HL-60 (cell line): Measurements from ENCODE around the gene PPP1R9B.

Experiments used
- DNase-seq, 2 experiments: peaks; one replicate each; pipeline ENCODE4 v3.0.0-alpha.2; 2010 to 2020; ENCODE audit warnings: low read depth in 1 of 2, low spot score in 1 of 2
- H3K27ac ChIP-seq: fragments of 250-450 bp; sonication (Bioruptor Pico); replicated peaks from 2 replicates; pipeline ENCODE4 v1.5.1; 2020; ENCODE audit warnings: mild to moderate bottlenecking, moderate library complexity
- H3K27me3 ChIP-seq: fragments of 250-450 bp; sonication (Bioruptor Pico); 2 replicates; pipeline ENCODE4 v1.5.1; 2021; ENCODE audit warnings: mild to moderate bottlenecking, moderate library complexity; ENCODE audit not compliant: insufficient read depth, poor library complexity, severe bottlenecking
- H3K4me3 ChIP-seq: replicated peaks from 2 replicates; pipeline ENCODE4 v1.5.1; 2011; ENCODE audit warnings: mild to moderate bottlenecking, control low read depth, low read length; ENCODE audit not compliant: insufficient read depth
- CTCF ChIP-seq: IDR thresholded peaks from one replicate; pipeline ENCODE4 v1.5.1; 2011; ENCODE audit warnings: low read length, control low read depth, inconsistent platforms; ENCODE audit not compliant: insufficient read depth
- GABPA ChIP-seq: IDR thresholded peaks from 2 replicates; pipeline ENCODE4 v1.6.1; 2012; ENCODE audit warnings: low read depth
- POLR2AphosphoS5 ChIP-seq: IDR thresholded peaks from 2 replicates; pipeline ENCODE4 v1.6.1; 2012; ENCODE audit warnings: low read depth
- SPI1 ChIP-seq: IDR thresholded peaks from 2 replicates; pipeline ENCODE4 v1.6.1; 2012; ENCODE audit warnings: low read depth, mild to moderate bottlenecking, borderline replicate concordance
- TF ChIP-seq, protein P1 (sequence below): IDR thresholded peaks from 2 replicates; pipeline ENCODE4 v1.6.1; 2012; ENCODE audit warnings: low read depth; ENCODE audit not compliant: insufficient replicate concordance

The PPP1R9B gene

GRCh38 chr17:50133028-50133768 lies 17.3 kb downstream of the PPP1R9B start:
- H3K27me3 ChIP-seq: peaks cover 23% of the 10 kb centered on the region
- TF ChIP-seq POLR2AphosphoS5 (no peak; the same call in 1 of the 2 replicates), CTCF (no peak), SPI1 (no peak), GABPA (no peak)
- TF ChIP-seq, protein P1, sequence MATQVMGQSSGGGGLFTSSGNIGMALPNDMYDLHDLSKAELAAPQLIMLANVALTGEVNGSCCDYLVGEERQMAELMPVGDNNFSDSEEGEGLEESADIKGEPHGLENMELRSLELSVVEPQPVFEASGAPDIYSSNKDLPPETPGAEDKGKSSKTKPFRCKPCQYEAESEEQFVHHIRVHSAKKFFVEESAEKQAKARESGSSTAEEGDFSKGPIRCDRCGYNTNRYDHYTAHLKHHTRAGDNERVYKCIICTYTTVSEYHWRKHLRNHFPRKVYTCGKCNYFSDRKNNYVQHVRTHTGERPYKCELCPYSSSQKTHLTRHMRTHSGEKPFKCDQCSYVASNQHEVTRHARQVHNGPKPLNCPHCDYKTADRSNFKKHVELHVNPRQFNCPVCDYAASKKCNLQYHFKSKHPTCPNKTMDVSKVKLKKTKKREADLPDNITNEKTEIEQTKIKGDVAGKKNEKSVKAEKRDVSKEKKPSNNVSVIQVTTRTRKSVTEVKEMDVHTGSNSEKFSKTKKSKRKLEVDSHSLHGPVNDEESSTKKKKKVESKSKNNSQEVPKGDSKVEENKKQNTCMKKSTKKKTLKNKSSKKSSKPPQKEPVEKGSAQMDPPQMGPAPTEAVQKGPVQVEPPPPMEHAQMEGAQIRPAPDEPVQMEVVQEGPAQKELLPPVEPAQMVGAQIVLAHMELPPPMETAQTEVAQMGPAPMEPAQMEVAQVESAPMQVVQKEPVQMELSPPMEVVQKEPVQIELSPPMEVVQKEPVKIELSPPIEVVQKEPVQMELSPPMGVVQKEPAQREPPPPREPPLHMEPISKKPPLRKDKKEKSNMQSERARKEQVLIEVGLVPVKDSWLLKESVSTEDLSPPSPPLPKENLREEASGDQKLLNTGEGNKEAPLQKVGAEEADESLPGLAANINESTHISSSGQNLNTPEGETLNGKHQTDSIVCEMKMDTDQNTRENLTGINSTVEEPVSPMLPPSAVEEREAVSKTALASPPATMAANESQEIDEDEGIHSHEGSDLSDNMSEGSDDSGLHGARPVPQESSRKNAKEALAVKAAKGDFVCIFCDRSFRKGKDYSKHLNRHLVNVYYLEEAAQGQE: no peak
- DNase-seq: no peak
- no peak overlapping the region for H3K4me3 ChIP-seq
- no peak overlapping the region for H3K27ac ChIP-seq

GRCh38 chr17:50132104-50132794 lies 18.2 kb downstream of the PPP1R9B start:
- no peak for DNase-seq
- Histone ChIP-seq H3K4me3 (no peak overlapping the region), H3K27me3 (peaks cover 27% of the 10 kb centered on the region), H3K27ac (no peak overlapping the region)
- TF ChIP-seq SPI1: no peak
- no peak for TF ChIP-seq CTCF
- TF ChIP-seq, protein P1: no peak
- no peak for TF ChIP-seq GABPA

DNA sequence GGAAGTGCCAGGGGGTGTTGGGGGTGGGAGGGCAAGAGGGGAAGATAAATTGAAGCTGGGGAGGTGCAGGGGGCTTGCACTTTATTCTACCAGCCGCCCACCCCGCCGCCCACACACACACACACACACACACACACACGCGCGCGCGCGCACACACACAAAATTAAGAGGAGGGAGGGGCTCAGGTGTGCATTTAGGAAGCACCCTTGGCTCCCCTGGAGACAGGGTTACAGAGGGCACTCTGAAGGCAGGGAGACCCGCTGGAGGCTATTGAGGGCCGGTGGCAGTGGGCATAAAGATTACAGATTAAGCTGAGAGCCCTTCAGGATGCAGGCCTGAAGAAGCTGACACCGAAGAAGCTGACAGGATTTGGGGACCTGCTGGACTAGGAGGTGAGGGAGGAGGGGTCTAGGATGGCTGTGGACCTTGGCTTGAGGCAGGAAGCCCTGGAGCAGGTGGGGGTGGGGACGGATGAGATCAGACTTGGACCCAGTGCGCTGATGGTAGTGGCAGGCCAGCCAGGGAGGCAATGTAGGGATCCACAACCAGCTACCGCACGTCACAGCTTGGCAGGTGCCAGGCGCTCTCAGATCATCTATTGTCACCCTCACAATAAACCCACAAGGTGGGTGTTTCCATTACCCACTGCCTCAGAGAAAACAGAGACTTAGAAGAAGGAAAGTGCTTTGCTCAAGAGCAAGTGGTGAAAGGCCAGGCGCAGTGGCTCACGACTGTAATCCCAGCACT lies 19.7 kb downstream of the PPP1R9B start:
- TF ChIP-seq SPI1: no peak
- no peak for TF ChIP-seq GABPA
- TF ChIP-seq, protein P1: no peak
- TF ChIP-seq POLR2AphosphoS5: no peak
- DNase-seq: no peak
- Histone ChIP-seq H3K27ac (no peak overlapping the region), H3K4me3 (no peak overlapping the region), H3K27me3 (peaks cover 33% of the 10 kb centered on the region)
